Measurements from ENCODE around the gene NFATC2. TPM values are rescaled to one million over a fixed set of nuclear protein-coding genes. Genes with fewer than 3 reads are reported as not detected.

NFATC2 gene
- total RNA-seq, 1 donor from 2014 or later: 0.89 TPM

DNA sequence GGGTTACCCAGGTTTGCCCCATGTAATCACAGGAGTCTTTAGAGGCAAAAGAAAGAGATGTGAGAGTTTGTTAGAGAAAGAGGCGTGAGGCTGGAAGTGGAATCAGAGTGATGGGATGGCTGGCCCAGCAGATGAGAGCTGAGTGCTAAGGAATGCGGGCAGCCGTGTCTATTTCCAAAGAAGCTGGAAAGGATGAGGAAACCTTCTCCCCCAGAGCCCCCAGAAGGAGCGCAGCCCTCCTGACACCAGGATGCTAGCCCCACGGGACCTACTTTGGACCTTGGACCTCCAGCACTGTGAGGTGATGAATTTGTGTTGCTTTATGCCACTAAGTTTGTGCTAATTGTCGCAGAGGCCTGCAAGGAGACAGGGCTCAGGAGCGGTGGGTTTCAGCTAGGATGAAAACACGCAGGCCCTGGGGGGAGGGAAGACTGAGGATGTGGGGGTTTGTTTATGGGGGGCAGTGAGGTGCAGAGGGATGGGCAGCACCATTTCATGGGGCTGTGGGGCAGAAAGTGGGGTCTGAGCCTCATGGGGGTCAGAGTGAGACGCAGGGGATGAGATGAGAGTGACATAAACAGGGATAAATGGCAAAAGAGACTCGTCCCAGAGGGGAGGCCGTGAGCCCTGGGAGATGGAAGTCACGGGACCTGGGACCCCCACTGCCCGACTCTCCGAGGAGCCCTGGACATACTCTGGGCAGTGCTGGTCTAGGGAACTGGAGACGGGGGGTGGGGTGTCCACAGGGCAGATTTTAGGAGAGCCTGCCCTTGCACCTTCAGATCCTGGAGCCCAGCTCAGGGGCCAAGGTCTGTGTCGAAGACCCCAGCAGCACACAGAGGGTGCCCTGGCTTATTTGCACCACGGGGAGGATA is 160.2 kb downstream of the NFATC2 start:
- Mint-ChIP-seq H3K36me3 (ENCODE audit: unreplicated experiment) (no peaks in the 10 kb centered on the region), H3K27ac (ENCODE audit: unreplicated experiment) (no peak overlapping the region)

DNA sequence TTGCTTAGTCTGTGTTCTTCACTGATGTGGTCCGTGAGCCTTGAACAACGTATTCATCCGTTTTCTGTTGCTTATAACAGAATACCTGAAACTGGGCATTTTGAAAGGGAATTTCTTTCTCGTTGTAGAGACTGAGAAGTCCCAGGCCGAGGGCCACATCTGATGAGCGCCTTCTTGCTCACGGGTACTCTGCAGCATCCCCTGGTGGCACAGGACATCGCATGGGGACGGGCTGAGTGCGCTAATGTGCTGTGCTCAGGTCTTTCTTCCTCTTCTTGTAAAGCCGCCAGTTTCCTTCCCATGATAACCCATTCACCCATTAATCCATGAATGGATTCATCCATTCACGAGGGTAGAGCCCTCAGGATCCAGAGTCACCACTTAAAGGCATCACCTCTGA is 161.0 kb downstream of the NFATC2 start:
- Mint-ChIP-seq H3K9me3 (ENCODE audit: unreplicated experiment) (no peaks in the 10 kb centered on the region), H3K36me3 (ENCODE audit: unreplicated experiment) (no peaks in the 10 kb centered on the region), H3K4me1 (ENCODE audit: unreplicated experiment) (no peaks in the 10 kb centered on the region), H3K27ac (ENCODE audit: unreplicated experiment) (no peak overlapping the region), H3K4me3 (ENCODE audit: unreplicated experiment) (no peak overlapping the region), H3K27me3 (ENCODE audit: unreplicated experiment) (no peaks in the 10 kb centered on the region)
- no peak for DNase-seq (ENCODE audit: extremely low spot score, unreplicated experiment)
- TF ChIP-seq, protein P1, sequence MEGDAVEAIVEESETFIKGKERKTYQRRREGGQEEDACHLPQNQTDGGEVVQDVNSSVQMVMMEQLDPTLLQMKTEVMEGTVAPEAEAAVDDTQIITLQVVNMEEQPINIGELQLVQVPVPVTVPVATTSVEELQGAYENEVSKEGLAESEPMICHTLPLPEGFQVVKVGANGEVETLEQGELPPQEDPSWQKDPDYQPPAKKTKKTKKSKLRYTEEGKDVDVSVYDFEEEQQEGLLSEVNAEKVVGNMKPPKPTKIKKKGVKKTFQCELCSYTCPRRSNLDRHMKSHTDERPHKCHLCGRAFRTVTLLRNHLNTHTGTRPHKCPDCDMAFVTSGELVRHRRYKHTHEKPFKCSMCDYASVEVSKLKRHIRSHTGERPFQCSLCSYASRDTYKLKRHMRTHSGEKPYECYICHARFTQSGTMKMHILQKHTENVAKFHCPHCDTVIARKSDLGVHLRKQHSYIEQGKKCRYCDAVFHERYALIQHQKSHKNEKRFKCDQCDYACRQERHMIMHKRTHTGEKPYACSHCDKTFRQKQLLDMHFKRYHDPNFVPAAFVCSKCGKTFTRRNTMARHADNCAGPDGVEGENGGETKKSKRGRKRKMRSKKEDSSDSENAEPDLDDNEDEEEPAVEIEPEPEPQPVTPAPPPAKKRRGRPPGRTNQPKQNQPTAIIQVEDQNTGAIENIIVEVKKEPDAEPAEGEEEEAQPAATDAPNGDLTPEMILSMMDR (IDR thresholded peaks at IDR 0.05): no peak

More for the DNA sequence above, 160.2 kb downstream of the NFATC2 start:
- TF ChIP-seq, protein P1 (IDR thresholded peaks at IDR 0.05): no peak
- Mint-ChIP-seq H3K4me1 (ENCODE audit: unreplicated experiment) (no peaks in the 10 kb centered on the region), H3K9me3 (ENCODE audit: unreplicated experiment) (no peaks in the 10 kb centered on the region), H3K27me3 (ENCODE audit: unreplicated experiment) (no peaks in the 10 kb centered on the region), H3K4me3 (ENCODE audit: unreplicated experiment) (no peak overlapping the region)
- DNase-seq (ENCODE audit: extremely low spot score, unreplicated experiment): no peak

DNA sequence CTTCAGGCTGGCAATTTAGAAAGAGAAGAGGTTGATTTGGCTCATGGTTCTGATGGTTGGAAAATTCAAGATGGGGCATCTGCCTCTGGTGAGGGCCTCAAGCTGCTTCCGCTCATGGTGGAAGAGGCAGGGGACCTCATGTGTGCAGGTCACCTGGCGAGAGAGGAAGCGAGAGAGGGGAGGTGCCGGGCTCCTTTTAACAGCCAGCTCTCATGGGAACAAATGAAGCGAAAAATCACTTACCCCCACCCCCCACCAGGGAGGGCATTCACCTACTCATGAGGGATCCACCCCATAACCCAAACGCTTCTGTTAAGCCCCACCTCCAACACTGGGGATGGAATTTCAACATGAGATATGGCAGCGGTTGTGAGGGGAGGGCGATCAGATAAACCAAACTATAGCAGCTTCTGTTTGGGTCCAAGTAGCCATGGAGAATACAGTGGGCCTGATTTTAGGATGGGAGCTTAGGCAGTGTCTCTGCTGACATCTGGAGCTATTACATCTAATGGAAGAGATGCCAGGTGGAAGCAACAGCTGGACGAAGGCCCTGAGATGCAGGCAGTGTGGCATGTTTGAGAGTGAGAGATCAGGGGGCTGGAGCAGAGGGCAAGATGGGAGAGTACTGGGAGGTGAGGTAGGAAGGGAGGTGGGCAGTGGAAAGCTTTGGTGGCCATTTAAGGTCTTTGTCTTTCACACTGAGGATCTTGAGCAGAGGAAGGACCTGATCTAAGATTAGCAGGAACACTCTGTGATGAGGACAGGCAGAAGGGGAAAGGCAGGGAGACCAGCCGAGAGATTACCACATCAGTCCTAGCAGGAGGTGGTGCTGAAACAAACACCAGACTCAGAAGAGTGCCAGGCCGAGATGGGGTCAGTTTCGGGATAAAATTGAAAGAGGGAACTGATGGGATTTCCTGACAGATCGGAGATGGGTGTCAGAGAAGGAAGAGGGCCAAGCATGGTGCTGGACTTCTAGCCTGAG is 161.8 kb downstream of the NFATC2 start:
- no peaks in the 10 kb centered on the region for H3K9me3 Mint-ChIP-seq (ENCODE audit: unreplicated experiment)
- H3K27me3 Mint-ChIP-seq (ENCODE audit: unreplicated experiment): no peaks in the 10 kb centered on the region
- no peak for DNase-seq (ENCODE audit: extremely low spot score, unreplicated experiment)
- no peaks in the 10 kb centered on the region for H3K4me1 Mint-ChIP-seq (ENCODE audit: unreplicated experiment)
- H3K27ac Mint-ChIP-seq (ENCODE audit: unreplicated experiment): no peak overlapping the region
- no peaks in the 10 kb centered on the region for H3K36me3 Mint-ChIP-seq (ENCODE audit: unreplicated experiment)
- H3K4me3 Mint-ChIP-seq (ENCODE audit: unreplicated experiment): no peak overlapping the region
- TF ChIP-seq, protein P1 (IDR thresholded peaks at IDR 0.05): no peak

DNA sequence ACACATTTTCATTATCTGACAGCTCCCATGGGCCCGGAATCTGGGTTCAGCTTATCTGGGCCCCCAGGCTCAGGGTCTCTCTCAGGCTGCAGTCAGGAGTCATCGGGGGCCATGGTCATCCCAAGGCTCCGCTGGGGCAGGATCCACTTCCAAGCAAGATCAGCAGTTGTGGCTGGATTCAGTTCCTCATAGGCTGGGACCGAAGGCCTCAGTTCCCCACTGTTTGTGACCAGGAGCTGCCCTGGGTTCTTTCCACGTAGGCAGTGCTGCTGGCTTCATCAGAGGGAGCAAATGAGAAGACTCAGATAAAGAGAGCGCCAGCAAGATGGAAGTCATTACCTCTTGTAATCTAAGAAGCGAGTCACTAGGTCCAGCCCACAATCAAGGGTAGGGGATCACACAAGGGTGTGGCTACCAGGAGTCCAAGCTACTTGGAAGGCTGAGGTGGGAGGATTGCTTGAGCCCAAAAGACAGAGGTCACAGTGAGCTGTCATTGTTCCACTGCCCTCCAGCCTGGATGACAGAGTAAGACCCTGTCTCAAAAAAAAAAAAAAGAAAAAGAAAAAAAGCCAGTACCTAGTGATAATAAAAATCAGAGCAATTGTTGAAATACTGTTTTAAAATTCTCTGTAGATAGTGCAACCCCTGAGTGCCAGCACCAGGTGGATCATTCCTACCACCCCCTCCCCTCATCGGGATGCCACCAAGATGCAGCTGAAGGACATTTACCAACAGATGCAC is 162.7 kb downstream of the NFATC2 start:
- H3K27me3 Mint-ChIP-seq (ENCODE audit: unreplicated experiment): no peaks in the 10 kb centered on the region
- H3K36me3 Mint-ChIP-seq (ENCODE audit: unreplicated experiment): no peaks in the 10 kb centered on the region
- H3K4me3 Mint-ChIP-seq (ENCODE audit: unreplicated experiment): no peak overlapping the region
- no peaks in the 10 kb centered on the region for H3K9me3 Mint-ChIP-seq (ENCODE audit: unreplicated experiment)
- TF ChIP-seq, protein P1 (IDR thresholded peaks at IDR 0.05): no peak
- DNase-seq (ENCODE audit: extremely low spot score, unreplicated experiment): no peak
- no peaks in the 10 kb centered on the region for H3K4me1 Mint-ChIP-seq (ENCODE audit: unreplicated experiment)
- H3K27ac Mint-ChIP-seq (ENCODE audit: unreplicated experiment): no peak overlapping the region

Measured in osteocyte (in vitro differentiated cells).